ENCODE measurements around the gene ZNF529.
"Not testable (repeated sequence)": the region's sequence is repeated elsewhere in the genome, so short reads cannot be mapped to it uniquely, and the experiment has no call there.

The ZNF529 gene

DNA sequence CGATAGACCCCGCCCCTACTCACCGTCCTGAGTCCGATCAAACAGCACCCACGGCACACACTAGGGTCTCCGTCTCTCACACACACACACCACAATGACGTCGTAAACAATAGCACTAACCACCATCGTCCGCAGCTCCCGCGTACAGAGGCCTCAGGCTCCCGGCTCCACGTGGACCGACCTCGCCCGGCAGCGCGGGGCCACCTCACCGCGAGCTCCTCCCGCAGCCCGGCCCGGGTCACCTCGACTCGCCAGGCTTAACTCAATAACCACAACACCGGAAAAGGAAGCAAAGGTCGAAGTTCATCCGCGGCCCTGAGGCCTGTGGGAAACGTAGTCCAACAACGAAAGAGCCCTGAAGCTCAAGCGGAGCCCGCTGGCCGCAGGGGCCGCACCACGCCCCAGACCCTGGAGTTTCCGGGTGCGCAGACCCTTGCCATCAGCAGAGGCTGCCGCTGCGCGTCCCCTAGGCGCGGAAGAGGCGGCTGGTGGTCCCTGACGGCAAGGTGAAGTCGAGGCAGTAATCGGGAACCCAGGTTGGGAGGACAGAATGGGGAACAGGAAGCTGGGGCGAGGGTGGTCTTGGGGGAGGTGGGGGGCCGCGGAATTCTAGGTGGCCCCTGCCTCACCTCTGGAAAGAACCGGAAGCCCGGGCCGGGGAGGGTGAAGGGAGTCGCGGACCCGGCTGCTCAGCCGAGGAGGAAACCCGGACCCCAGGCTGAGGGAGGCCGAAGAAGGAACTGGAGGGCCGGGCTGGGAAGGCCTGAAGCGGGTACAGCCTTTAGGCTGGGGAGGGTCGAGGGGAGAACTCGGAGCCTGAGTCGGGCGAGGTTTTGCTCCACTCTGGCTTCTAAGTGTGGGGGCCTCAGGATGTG, at the start of gene ZNF529:
Gene ZNF529, minus strand, starts transcription at position 273 of the 875 bp plus-strand sequence. CDS start 946 bp downstream, outside the sequence.
- peak within 1 kb of the TSS; percentile 94 to 97 for H3K4me3 ChIP-seq (ENCODE audit: low read depth in 1 of 2, low read length in 2 of 2)
- peak within 1 kb of the TSS; percentile 85 for H3K27ac ChIP-seq (ENCODE audit: low read depth, low read length)
- peak within 1 kb of the TSS; percentile 67 for H3K9ac ChIP-seq (ENCODE audit: low read length)
- no peaks in the 10 kb centered on the region for H3K27me3 ChIP-seq (ENCODE audit: control insufficient read depth in 1 of 2, insufficient read depth in 2 of 2, low read length in 2 of 2)
- H3K4me1 ChIP-seq (ENCODE audit: insufficient read depth, low read length) = peaks cover 21% of the 10 kb centered on the region
- peaks cover 16% of the 10 kb centered on the region for H3K36me3 ChIP-seq (ENCODE audit: insufficient read depth, low read length)
- H3K9me3 ChIP-seq (ENCODE audit: low read length) = peaks cover 8% of the 10 kb centered on the region

DNA sequence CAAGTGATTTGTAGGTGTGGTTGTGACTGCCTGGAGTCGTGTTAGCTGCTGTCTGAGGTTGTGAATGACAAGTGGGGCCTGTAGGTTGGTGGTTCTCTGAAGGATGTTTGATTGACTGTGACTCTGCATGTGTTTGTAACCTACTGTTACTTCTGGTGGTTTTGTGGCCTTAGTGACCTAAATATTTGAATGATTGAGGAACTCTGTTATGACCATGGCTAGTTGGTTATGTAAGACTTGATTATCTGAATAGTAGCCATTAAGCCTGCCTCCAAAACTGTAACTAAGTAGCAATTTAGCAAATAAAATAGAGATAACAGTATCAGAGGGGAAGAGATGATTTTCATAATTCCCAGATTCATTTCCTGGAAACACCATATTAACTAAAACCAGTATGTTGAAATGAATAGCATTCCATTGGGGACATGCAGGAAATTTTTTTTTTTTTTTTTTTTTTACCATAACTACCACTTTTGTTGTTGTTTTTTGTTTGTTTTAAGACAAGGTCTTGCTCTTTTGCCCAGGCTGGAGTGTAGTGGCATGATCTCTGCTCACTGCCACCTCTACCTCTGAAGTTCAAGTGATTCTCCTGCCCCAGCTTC, 32.9 kb upstream of the ZNF529 start:
- peaks cover 4% of the 10 kb centered on the region for H3K4me1 ChIP-seq (ENCODE audit: insufficient read depth, low read length)
- H3K27me3 ChIP-seq (ENCODE audit: control insufficient read depth in 1 of 2, insufficient read depth in 2 of 2, low read length in 2 of 2) = no peaks in the 10 kb centered on the region
- H3K9me3 ChIP-seq (ENCODE audit: low read length) = no peaks in the 10 kb centered on the region
- H3K27ac ChIP-seq (ENCODE audit: low read depth, low read length) = peak overlapping the region; percentile 35
- H3K9ac ChIP-seq (ENCODE audit: low read length) = peak overlapping the region; percentile 59
- H3K4me3 ChIP-seq (ENCODE audit: low read depth in 1 of 2, low read length in 2 of 2) = peak overlapping the region; percentile 45 to 86
- H3K36me3 ChIP-seq (ENCODE audit: insufficient read depth, low read length) = peaks cover 9% of the 10 kb centered on the region

DNA sequence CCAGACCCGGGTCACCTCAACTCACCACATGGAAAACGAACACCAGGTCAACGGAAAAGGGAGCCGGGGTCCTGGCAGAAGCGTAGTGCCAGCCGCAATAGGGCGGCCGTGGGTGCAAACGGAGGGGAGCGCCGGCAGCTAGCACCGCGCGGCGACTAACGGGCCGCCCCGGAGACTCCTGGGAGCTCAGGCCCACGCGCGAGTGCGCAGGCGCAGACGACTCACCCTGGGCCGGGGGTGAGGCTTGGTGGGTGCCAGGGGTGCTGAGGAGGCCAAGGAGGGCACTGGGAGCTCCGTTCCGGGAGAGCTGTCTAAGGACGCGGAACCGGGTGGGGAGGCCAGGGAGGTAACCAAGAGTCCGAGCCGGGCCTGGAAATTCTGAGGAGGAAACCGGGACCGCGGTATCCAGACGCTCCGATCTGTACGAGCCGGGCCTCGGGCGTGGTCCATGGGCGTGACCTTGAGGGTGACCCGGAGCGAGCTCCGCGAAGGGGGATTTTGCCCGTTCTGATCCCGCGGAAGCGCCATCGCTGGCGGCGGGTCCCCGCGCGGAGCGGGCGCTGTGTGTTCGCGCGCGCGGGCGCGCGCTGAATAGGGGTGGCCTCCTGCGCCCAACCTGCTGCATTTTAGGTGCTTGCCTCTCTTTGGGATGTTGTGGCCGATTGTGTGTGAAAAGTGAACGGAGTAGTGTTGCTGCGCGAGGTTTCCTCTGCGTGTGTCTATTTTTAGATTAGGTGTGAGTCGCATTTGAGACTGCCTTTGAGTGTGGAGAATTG, 32.2 kb upstream of the ZNF529 start, which contains the start of gene ZNF382:
Gene ZNF382, plus strand, starts transcription at position 213 of the 776 bp plus-strand sequence. CDS start 4,602 bp downstream, outside the sequence.
- Histone ChIP-seq H3K9ac (ENCODE audit: low read length) (peak within 1 kb of the TSS; percentile 59), H3K36me3 (ENCODE audit: insufficient read depth, low read length) (peaks cover 9% of the 10 kb centered on the region), H3K27me3 (ENCODE audit: control insufficient read depth in 1 of 2, insufficient read depth in 2 of 2, low read length in 2 of 2) (no peaks in the 10 kb centered on the region), H3K4me1 (ENCODE audit: insufficient read depth, low read length) (peaks cover 4% of the 10 kb centered on the region), H3K9me3 (ENCODE audit: low read length) (no peaks in the 10 kb centered on the region), H3K4me3 (ENCODE audit: low read depth in 1 of 2, low read length in 2 of 2) (peak within 1 kb of the TSS; percentile 45 to 86), H3K27ac (ENCODE audit: low read depth, low read length) (peak within 1 kb of the TSS; percentile 35)

GRCh38 chr19:36604656-36605100, 31.6 kb upstream of the ZNF529 start:
- H3K4me1 ChIP-seq (ENCODE audit: insufficient read depth, low read length) = peaks cover 4% of the 10 kb centered on the region
- peak overlapping the region; percentile 43 for H3K9ac ChIP-seq (ENCODE audit: low read length)

DNA sequence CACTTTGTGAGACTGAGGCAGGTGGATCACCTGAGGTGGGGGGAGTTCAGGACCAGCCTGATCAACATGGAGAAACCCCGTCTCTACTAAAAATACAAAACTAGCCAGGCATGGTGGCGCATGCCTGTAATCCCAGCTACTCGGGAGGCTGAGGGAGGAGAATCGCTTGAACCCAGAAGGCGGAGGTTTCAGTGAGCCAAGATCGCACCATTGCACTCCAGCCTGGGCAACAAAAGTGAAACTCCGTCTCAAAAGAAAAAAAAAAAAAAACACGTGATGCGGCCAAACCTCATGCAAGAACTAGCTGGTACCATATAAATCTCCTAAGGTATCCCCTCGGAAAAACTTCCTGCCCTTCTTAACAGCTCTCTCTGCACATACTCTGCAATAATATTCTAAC, 29.6 kb upstream of the ZNF529 start:
- H3K27ac ChIP-seq (ENCODE audit: low read depth, low read length); H3K9me3 ChIP-seq (ENCODE audit: low read length); H3K9ac ChIP-seq (ENCODE audit: low read length); H3K4me3 ChIP-seq (ENCODE audit: low read depth in 1 of 2, low read length in 2 of 2); H3K27me3 ChIP-seq (ENCODE audit: control insufficient read depth in 1 of 2, insufficient read depth in 2 of 2, low read length in 2 of 2); H3K36me3 ChIP-seq (ENCODE audit: insufficient read depth, low read length); H3K4me1 ChIP-seq (ENCODE audit: insufficient read depth, low read length): not testable (repeated sequence)

More at GRCh38 chr19:36604656-36605100, 31.6 kb upstream of the ZNF529 start:
- H3K27me3 ChIP-seq (ENCODE audit: control insufficient read depth in 1 of 2, insufficient read depth in 2 of 2, low read length in 2 of 2) = no peaks in the 10 kb centered on the region
- H3K27ac ChIP-seq (ENCODE audit: low read depth, low read length) = peak overlapping the region; percentile 35
- H3K9me3 ChIP-seq (ENCODE audit: low read length) = no peaks in the 10 kb centered on the region
- H3K4me3 ChIP-seq (ENCODE audit: low read depth in 1 of 2, low read length in 2 of 2) = peak overlapping the region; percentile 45 to 86
- peaks cover 6% of the 10 kb centered on the region for H3K36me3 ChIP-seq (ENCODE audit: insufficient read depth, low read length)

- Histone ChIP-seq H3K27ac (ENCODE audit: low read depth, low read length) (no peak overlapping the region), H3K9me3 (ENCODE audit: low read length) (peaks cover 10% of the 10 kb centered on the region), H3K4me1 (ENCODE audit: insufficient read depth, low read length) (peaks cover 9% of the 10 kb centered on the region), H3K36me3 (ENCODE audit: insufficient read depth, low read length) (peaks cover 17% of the 10 kb centered on the region), H3K27me3 (ENCODE audit: control insufficient read depth in 1 of 2, insufficient read depth in 2 of 2, low read length in 2 of 2) (no peaks in the 10 kb centered on the region), H3K9ac (ENCODE audit: low read length) (no peak overlapping the region), H3K4me3 (ENCODE audit: low read depth in 1 of 2, low read length in 2 of 2) (no peak overlapping the region)
These were observed 6.2 kb upstream of the ZNF529 start for GRCh38 chr19:36579255-36579654.

DNA sequence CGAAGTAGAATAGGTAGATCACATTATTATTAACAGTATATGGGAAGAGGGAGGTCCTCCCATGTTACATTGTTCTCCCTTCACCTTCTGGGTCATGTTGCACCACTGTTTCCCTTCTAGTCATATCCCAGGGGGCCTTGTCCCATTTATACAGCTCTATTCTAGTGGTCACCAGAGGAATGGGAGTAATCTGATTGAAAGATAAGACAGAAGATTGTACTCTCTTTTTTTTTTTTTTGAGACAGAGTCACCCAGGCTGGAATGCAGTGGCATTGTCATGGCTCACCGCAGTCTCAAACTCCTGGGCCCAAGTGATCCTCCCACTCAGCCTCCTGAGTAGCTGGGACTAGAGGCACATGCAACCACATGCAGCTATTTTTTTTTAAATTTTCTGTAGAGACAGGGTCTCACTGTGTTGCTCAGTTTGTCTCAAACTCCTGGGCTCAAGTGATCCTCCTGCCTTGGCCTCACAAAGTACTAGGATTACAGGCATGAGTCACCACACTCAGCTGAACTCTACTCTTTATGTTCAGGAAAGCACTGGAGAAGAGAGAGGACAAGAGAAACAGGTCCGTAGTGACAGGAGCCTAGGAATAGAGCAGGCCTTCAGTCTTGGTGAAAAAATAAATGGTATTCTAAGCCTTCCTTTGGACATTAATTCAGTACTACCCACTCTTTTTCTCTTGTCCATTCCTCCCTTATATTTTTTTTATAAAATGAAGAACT, 4.3 kb upstream of the ZNF529 start:
- H3K27me3 ChIP-seq (ENCODE audit: control insufficient read depth in 1 of 2, insufficient read depth in 2 of 2, low read length in 2 of 2) = no peaks in the 10 kb centered on the region
- H3K4me1 ChIP-seq (ENCODE audit: insufficient read depth, low read length) = peaks cover 15% of the 10 kb centered on the region
- no peak overlapping the region for H3K9ac ChIP-seq (ENCODE audit: low read length)
- H3K9me3 ChIP-seq (ENCODE audit: low read length) = no peaks in the 10 kb centered on the region
- H3K4me3 ChIP-seq (ENCODE audit: low read depth in 1 of 2, low read length in 2 of 2) = no peak overlapping the region
- H3K27ac ChIP-seq (ENCODE audit: low read depth, low read length) = no peak overlapping the region
- peaks cover 17% of the 10 kb centered on the region for H3K36me3 ChIP-seq (ENCODE audit: insufficient read depth, low read length)

GRCh38 chr19:36574741-36575140, 1.6 kb upstream of the ZNF529 start:
- Histone ChIP-seq H3K27ac (ENCODE audit: low read depth, low read length) (no peak overlapping the region), H3K36me3 (ENCODE audit: insufficient read depth, low read length) (peaks cover 21% of the 10 kb centered on the region), H3K4me3 (ENCODE audit: low read depth in 1 of 2, low read length in 2 of 2) (peak overlapping the region in 1 of 2 donors; percentile 94), H3K4me1 (ENCODE audit: insufficient read depth, low read length) (peaks cover 21% of the 10 kb centered on the region), H3K9me3 (ENCODE audit: low read length) (peaks cover 1% of the 10 kb centered on the region), H3K9ac (ENCODE audit: low read length) (no peak overlapping the region), H3K27me3 (ENCODE audit: control insufficient read depth in 1 of 2, insufficient read depth in 2 of 2, low read length in 2 of 2) (no peaks in the 10 kb centered on the region)

- peak overlapping the region; percentile 94 to 97 for H3K4me3 ChIP-seq (ENCODE audit: low read depth in 1 of 2, low read length in 2 of 2)
- H3K27me3 ChIP-seq (ENCODE audit: control insufficient read depth in 1 of 2, insufficient read depth in 2 of 2, low read length in 2 of 2) = no peaks in the 10 kb centered on the region
- peaks cover 21% of the 10 kb centered on the region for H3K4me1 ChIP-seq (ENCODE audit: insufficient read depth, low read length)
- H3K27ac ChIP-seq (ENCODE audit: low read depth, low read length) = peak overlapping the region; percentile 85
- H3K36me3 ChIP-seq (ENCODE audit: insufficient read depth, low read length) = peaks cover 18% of the 10 kb centered on the region
- peak overlapping the region; percentile 67 for H3K9ac ChIP-seq (ENCODE audit: low read length)
- peaks cover 4% of the 10 kb centered on the region for H3K9me3 ChIP-seq (ENCODE audit: low read length)
These were observed 1.0 kb upstream of the ZNF529 start for GRCh38 chr19:36573895-36574720.

GRCh38 chr19:36572593-36573019, 486 bp downstream of the ZNF529 start:
- Histone ChIP-seq H3K27me3 (ENCODE audit: control insufficient read depth in 1 of 2, insufficient read depth in 2 of 2, low read length in 2 of 2) (no peaks in the 10 kb centered on the region), H3K9ac (ENCODE audit: low read length) (peak overlapping the region; percentile 67), H3K9me3 (ENCODE audit: low read length) (peaks cover 14% of the 10 kb centered on the region), H3K4me3 (ENCODE audit: low read depth in 1 of 2, low read length in 2 of 2) (peak overlapping the region; percentile 94 to 97), H3K27ac (ENCODE audit: low read depth, low read length) (peak overlapping the region; percentile 85), H3K36me3 (ENCODE audit: insufficient read depth, low read length) (peaks cover 14% of the 10 kb centered on the region), H3K4me1 (ENCODE audit: insufficient read depth, low read length) (peaks cover 21% of the 10 kb centered on the region)
